T follicular helper cell (primary cell): Measurements from ENCODE around the gene SAMD4A.
A peak's percentile ranks its signal among the peaks of the same experiment; 100 is the strongest.

Source experiments
- DNase-seq: peaks from one replicate; pipeline ENCODE4 v3.0.0-alpha.2; 2020; ENCODE audit warnings: low read depth

SAMD4A gene

DNA sequence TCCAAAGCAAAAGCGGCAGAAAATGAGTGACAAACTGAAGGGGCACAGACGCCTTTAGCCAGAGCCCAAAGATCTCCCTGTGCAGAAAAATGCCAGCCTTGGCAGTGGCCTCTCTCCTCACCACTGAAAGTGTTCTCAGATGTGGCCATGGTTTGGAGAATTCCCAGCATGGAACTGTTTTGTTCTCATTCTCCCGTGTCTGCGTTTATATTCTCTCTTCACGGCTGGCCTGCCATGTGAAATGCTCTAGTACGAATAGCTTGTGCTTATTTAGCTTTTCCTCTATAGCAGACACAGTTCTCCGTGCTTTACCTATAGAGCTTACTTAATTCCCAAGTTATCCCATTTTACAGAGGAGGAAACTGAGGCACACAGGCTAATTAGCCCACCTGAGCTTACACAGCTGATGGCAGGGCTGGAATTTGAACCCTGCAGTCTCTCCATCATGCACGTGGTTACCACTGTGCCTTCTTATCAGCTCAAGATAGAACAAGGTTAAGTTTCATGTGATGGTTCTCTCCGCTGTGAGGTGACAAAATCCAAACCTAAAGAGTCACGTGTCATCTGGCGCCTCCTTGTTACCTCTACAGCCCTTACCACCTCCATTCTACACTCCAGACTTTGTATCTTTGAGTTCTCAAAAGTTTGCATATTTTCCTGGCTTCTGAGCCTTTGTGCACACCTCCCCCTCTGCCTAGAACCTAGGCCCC lies 194.1 kb downstream of the SAMD4A start:
- no peak for DNase-seq

DNA sequence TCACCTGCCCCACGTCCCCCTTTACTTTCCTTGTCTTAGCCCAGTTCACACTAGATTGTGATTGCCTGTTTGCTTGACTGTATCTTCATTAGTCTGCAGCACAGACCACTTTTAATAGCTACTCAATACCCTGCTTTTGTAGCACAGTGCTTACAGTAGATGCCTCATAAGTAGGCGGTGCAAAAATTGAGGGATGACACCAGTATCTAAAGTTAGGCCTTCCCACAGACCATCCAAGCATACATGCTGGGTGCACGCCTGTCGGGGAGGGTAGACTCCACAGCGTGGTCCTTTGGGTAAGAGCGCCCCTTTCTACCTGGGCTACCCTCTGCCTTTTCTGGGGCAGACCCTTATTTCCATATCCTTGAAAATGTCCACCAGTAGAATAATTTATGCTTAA lies 194.9 kb downstream of the SAMD4A start:
- no peak for DNase-seq

DNA sequence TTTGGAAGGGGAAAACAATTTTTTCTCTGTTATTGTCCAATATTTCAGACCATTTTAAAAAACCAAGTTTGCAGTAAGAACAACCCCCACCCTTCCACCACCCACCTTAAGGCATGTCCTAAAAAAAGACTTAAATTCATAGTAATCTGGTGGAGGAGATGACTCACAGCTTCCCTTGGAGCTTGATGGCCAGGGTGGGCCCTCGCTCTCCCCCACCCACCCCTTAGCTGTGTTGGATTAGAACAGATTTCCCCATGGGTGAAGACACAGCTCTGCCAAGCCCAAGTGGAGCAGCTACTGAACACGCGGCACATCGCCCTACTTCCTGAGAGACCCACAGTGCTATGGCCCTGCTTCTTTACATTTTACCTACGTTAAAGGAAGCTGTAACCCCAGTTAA lies 195.4 kb downstream of the SAMD4A start:
- DNase-seq, result no peak

DNA sequence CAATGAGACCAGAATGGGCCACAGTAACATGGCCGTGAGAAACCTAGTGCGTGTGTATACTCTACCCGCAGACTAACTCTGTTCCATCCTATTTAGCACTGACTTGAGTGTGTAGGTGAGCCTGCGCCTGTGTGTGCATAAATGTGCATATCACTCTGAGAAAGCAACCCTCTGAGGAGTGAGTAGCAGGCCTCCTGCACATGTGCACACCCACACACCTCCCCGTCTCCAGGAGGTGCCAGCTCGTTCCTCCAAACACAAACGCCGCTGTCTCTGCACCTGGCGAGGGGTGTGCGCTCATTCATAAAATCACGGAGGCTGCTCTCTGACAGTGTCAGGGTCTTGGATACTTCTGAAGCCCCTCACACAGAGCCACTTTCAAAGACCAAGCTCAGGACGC lies 196.8 kb downstream of the SAMD4A start:
- no peak for DNase-seq

DNA sequence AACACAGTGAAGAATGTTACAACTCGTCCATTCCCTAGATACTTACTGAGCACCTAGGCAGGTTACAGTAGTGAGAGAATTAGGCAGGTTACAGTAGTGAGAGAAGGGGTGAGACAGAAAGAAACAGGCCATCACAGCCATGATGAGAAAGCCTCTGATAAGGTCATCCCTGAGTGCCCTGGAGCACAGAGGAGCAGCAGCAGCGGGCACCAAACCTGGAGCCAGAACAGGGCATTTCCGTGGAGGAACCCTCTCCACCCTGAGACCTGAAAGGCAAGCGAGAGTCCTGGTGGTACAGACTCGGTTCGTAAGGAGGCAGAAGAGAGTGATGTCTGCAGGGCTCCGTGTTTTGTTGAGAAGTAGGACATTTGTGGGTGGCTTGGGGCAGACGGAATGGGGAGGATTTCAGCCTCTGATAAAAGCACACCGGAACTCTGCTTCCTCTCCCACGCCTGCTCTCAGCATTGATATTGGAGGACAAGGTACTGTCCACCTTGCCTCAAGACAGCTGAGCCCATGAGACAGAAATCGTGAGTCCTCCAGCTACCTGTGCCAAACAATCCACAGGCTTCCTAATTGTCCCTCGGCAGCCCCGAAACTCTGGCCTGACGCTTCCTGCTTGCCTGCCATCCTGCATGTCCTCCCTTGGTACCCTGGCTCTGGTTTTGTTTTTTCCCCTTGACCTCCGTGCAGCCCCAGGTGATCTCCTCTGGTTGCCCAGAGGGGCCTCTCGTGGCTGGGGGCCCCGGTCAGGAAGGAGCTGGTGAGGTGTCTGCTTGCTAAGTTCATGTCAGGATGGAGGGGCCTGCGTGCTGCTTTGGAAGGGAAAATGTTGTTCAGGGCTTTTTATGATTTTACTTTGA lies 199.6 kb downstream of the SAMD4A start:
- DNase-seq, result no peak

DNA sequence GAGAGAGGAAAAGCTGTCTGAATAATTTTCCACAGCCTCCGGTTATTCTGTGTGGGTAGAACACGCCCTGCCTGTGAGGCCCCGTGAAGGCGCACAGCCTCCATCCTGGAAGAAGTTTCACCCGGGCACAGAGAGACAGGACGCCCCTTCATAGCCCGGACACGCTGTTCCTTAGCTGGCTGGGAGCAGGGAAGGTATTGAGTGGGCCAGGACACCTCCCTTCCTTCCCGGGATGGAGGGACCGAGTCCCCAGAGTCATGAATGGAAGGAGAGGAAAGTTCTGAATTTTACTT lies 200.2 kb downstream of the SAMD4A start:
- no peak for DNase-seq

DNA sequence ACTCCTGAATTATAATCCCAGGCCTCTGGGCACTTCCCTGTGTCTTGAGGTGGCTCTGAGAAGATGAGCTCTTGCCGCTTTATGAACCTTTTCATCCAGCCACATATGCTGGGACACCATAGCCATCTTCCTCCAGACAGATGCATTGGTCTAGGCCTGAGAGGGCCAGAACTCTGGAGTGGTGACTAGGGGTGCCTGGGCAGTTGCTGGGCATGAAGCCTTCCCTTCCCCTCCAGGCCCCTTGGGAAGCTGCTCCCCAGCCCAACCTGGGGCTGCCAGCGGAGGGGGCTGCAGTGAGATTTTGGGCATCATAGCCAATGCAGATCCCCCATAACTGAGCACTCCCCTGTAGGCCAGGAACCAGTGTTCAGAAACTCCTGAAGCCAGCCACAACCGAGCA lies 200.5 kb downstream of the SAMD4A start:
- no peak for DNase-seq

DNA sequence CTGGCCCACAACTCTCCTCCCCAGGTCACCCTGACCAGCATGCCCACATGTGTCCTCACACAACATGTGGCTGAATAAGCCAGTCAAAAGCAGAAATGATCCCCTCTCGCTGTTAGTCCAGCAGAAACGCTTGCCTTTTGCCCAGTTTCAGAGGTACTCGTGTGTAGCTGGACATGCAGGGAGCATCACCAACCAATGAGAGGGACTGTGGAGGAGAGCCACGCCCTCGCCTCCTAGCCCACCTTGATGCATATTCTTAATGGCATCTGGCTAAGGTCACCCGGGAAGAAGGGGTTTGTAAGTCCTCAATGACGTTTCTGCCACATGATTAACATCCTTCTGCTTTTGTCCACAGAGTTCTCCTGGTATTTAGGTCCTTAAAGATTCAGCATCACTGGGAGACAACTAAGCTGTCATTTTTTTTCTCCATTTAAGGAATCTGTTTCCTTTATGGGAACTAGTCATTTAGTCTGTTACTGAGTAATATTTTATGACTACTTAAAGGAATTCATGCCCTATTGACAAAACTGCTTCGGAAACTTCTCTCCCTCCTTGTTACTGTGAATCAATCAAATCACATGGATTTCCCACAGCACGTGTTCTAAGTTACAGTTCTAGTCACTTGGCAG lies 201.7 kb downstream of the SAMD4A start:
- DNase-seq, result no peak

DNA sequence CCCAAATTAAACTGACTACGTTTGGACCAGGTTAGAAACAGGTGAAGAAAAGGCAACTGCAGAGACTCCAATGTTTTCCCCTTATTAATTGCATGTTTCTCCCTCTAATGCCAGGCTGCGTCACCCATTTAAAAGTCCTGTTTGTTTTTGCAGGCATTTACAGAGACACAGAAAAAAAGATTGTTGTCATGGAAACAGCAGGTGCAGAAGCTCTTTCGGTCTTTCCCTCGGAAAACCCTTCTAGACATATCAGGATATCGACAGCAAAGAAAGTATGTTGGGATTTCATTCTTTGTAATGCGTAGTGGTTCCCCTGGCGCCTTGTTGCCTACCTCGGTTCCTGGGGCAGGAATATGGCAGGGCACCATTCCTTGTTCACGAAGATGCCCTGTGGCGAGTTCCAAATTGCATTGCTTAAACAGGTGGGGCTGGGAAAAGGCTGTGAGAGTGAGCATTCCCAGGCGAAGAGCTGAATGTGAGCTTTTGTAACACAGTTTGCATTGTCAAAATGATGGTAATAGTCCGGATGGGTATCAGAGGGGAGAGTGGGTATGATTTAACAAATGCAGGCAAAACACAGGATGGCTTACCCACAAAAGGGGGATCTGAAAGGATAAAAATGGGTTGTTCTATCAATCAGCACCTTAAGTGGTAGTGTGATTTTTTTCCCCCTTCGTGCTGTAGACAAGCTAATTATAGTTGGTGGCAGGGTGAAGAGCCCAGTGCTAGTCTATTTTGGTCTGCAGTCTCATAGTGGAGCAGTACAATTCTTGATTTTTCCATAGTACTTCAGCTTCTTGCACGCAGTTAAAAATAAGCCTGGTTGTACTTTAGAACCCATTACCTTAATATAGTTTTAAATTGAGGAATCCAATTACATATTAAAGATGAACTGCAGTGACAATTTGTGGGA lies 203.3 kb downstream of the SAMD4A start:
- no peak for DNase-seq

DNA sequence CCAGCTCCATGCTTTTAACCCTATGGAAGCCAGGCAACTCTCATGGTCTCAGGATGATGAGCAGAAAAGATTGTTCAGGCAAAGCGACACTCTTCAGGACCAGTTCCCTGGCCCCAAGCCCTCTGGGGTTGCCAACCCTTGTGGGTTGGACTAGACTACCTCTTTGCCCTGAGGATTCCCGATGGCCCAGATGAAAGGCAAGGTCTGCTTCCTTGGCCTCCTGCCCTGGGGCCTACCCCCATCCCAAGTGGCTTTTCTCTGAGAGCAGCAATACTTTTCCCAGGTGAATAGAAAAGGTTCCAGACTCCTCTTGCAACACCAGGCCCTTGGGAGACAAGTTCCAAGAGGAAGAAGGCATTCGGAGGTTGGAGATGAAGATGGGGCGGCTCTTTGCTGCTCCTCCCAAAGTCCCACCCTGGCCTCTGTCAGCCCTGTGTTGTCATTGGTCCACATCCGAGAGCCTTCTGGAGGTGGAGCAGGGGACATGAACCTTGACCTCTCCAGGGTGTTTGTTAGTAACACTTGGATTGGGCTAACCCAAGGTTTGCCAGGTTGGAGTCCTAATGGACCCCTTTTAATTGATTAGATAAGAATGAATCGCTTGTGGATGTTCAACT lies 204.6 kb downstream of the SAMD4A start:
- DNase-seq, result no peak

DNA sequence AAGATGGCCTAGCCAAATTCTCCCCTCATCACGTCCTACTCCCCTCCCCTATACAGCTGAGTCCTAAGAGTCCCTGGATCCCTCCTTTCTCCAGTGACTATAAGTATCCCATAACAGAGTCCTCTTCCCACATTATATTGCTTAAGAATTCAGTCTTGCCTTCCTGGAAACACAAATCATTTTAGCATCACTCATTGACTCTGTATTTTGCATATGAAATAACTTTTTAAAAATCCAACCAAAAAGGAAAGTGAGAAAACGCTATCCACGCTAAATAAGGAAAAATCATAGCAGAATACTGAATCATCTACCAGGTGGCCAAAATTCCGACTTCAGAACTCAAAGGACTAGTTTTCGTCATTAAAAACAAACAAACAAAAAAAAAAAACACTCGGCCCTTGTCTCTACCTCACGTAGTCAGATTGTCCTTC lies 205.5 kb downstream of the SAMD4A start:
- DNase-seq, result no peak

DNA sequence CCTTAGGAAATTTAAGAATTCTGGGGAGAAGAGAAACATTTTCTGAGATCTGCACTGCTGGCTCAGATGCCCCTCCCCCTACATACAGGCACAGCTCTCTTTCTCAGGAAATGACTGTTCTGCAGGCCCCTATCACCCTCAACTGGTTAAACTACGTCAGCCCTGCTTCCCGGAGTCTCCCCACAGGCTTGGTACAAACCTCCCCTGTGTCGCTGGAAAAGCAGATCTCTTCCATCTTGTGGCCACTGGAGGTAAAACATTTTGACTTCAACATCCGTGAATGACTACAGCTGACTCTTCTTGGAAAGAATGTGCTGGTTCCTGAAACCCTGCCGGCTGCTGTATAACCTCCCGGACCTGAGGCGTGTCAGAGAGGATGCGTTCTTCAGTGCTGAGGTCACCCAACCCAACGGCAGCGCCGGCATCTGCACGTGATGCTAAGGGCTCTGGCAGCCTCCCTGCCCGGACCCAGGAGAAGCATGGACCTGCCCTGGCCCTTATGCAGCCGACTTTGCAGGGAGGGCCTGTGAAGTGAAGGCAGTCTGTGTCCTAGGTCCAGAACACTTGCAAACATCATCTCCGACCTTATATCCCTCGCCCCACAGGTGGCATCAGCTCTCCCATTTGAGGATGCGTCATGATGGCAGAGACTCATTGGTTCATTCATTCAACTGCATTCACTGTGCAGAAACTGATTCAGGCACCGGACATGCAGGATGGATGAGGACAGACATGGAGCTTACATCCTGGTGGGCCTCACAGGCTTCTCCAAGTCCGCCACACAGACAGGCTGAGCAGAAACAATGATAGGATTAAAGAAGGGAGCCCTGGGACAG lies 206.5 kb downstream of the SAMD4A start:
- DNase-seq, result peak; percentile 58

DNA sequence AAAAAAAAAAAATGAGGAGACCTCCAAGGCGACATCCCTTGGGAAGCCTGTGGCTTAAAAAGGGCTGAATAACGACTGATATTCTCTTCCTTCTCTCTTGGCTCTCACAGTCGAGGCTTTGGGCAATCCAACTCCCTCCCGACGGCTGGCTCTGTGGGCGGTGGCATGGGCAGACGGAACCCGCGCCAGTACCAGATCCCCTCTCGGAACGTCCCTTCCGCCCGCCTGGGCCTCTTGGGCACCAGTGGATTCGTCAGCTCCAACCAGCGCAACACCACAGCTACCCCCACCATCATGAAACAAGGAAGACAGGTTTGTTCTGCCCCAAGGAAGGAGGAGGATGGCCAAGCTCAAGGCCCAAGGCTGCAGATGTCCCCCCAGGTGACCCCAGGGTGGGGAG lies 207.9 kb downstream of the SAMD4A start:
- DNase-seq, result no peak

DNA sequence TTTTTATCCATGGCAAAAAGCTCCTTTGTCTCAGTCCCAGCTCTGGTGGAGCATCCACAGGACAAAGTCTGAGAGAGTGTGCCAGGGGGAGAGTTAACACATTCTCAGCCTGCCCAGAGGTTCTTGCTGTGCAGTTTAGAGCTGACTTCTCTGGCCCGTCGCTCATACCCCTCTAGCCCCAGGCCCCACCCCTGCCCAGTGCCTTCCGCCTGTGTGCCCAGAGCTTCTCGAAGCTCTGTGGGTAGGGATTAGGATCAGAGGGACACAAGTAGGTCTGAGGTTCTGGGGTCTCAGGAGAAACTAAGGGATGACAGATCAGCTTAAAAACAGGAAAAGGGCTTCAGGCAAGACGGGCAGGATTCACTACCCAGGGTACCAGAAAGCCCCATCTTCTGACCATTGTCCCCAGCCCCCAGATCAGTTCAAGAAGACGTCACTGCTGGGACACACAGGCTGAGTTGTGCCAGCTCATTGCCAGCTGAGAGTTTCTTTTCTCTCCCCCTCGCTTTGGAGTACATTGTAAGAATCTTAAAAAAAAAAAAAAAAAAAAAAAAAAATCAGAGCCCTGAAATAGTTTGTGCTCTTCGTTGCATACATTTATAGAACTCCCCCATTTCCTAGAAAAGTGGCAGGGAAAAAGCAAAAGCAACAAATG lies 208.7 kb downstream of the SAMD4A start:
- DNase-seq, result no peak

DNA sequence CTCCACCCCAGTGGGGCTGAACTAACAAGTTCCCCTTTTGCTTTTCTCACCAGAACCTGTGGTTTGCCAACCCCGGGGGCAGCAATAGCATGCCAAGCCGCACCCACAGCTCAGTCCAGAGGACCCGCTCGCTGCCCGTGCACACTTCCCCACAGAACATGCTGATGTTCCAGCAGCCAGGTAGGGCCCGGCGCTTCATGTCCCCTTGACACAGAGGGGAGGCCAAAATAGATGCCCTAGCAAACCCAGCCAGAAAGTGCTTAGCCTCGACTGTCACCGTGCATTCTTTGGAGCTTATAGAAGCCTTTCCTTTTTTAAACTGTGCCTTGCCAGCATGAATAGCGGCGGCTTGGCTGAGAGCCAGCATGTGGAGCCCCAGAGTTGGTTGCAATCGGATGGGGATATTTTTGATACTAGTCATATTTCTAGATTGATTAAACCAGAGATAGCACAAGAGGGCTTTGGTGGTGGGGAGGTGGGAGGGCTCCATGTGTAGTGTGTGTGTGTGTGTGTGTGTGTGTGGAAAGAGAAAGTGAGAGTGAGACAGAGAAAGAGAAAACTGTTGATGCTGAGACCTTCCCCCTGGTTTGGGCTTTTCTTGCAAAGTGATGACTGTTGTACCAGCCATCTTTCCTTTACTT lies 209.6 kb downstream of the SAMD4A start:
- no peak for DNase-seq

DNA sequence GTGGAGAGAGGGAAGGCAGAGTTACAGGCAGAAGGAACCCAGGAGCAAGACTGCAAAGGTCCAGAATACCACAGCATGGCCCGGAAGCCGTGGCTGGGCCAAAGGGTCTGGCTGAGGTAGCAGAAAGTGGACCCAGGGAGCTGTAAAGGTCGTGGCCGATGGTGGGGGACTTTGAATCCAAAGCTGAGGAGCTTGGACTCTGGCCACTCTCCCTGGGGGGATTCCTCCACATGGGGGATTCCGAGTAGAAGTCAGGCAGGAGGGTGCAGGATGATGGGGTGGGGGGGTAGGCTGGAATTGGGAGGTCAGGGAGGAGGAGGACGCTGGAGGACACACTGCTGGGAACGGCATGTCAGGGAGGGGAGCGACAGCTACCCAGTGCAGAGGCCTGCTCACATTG lies 210.5 kb downstream of the SAMD4A start:
- no peak for DNase-seq

DNA sequence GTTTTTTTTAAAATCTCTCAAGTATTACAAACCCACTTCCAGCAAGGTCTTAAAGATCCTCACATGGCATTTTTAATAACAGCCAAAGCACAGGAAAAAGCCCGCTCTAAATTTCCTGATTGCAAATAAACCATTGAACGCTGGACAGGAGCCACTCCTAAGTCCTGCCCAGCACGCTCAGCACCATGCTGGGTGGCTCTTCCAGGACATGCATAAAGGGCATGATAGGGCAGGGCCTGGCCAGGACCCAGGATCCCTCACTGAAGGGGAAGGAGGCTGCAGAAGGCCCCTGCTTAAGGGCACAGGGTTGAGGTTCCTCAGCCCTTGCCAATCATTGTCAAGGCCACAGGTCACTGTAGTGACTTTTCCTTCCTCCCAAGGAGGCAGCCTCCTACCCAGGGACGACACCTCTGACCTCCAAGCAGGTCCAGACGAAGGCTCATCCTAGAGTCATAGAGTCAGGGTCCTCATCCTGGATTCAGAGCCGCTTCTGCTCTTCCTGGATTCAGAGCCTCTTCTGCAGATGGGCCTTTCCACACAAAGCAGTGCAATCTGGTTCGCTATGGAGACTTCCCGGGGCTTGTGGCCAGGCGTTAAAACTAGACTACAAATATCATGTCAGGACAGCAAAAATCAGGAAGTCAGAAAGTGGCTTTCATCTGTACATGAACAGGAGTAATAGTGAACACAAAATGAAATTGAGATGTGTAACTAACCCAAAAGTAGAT lies 211.9 kb downstream of the SAMD4A start:
- DNase-seq, result no peak

DNA sequence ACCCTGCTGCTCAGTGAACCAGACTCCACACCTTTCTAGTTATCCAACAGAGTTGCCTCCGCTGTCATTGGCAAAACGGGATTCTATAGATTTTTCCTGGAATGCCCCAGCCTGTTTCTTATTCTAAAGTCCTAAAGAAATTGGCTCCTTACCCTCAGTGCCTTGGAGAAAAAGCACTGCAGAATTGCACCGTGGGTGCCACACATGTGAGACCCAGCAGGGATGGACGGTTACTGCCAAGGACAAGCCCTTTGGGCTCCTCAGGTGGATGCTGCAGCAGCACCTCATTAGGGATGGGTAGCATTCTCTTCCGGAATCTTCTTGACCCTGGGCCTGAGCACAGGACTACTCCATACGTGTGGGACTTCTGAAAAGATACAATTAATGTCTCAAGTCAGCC lies 214.2 kb downstream of the SAMD4A start:
- no peak for DNase-seq
